ENCODE measurements around the gene ATP2B3. TPM values are rescaled to one million over a fixed set of nuclear protein-coding genes. Genes with fewer than 3 reads are reported as not detected.

Gene ATP2B3
- total and polyA plus RNA-seq, 9 of the 15 experiments (the other 6 are each of a cell fraction or from before 2014, with no cell fraction given), result 0.04 TPM; not detected in 8

GRCh38 chrX:153610836-153611213 is 93.4 kb downstream of the ATP2B3 start (continued):
- TF ChIP-seq TFE3 (CRISPR knock-in tag; IDR thresholded peaks at IDR 0.05), result no peak
- no peak for TF ChIP-seq ARHGAP35 (IDR thresholded peaks at IDR 0.05; ENCODE audit: partially characterized antibody)
- no peak for TF ChIP-seq HDAC1 (IDR thresholded peaks at IDR 0.05)
- no peak for TF ChIP-seq NFATC3 (IDR thresholded peaks at IDR 0.05)
- TF ChIP-seq HMG20B (CRISPR knock-in tag; IDR thresholded peaks at IDR 0.05), result no peak
- no peak for TF ChIP-seq GATA2 (CRISPR knock-in tag; IDR thresholded peaks at IDR 0.05)

- POLR2A ChIA-PET, result interaction anchor here (0.6 kb wide), 1 partner anchor 105 kb away, joined by 3 read pairs; no protein-coding TSS in a partner anchor
- no peak for FAIRE-seq
- TF ChIP-seq RFX5 (IDR thresholded peaks at IDR 0.05; ENCODE audit: low read depth, low read length) (no peak), SLC30A9 (CRISPR knock-in tag; IDR thresholded peaks at IDR 0.05) (no peak), CREB5 (CRISPR knock-in tag; IDR thresholded peaks at IDR 0.05) (no peak), MTF1 (CRISPR knock-in tag; IDR thresholded peaks at IDR 0.05; ENCODE audit: borderline replicate concordance) (no peak), ZNF165 (CRISPR knock-in tag; IDR thresholded peaks at IDR 0.05; ENCODE audit: borderline replicate concordance) (no peak), SUPT5H (IDR thresholded peaks at IDR 0.05) (no peak), MXD1 (CRISPR knock-in tag; IDR thresholded peaks at IDR 0.05; ENCODE audit: borderline replicate concordance, poor library complexity, severe bottlenecking) (no peak), THRAP3 (IDR thresholded peaks at IDR 0.05; ENCODE audit: borderline replicate concordance) (no peak), SIRT6 (IDR thresholded peaks at IDR 0.05; ENCODE audit: low read depth, low read length) (no peak), HNRNPK (IDR thresholded peaks at IDR 0.05; ENCODE audit: low read depth, low read length, poor library complexity, severe bottlenecking) (no peak)
Observed at GRCh38 chrX:153611298-153612095, 94.1 kb downstream of the ATP2B3 start.

More at GRCh38 chrX:153611298-153612095, 94.1 kb downstream of the ATP2B3 start:
- H3K9me1 ChIP-seq (ENCODE audit: control insufficient read depth, insufficient read depth, low read length), result no peaks in the 10 kb centered on the region
- H3K4me2 ChIP-seq (ENCODE audit: insufficient read depth, low read length), result no peak overlapping the region
- H2AFZ ChIP-seq (ENCODE audit: low read depth, low read length), result no peak overlapping the region
- BruUV-seq (replicated peaks), result no TSS peak
- WGBS (ENCODE audit: insufficient coverage, low coverage, missing lambda C conversion rate), result 31% methylated on average over 10 of the region's 14 CpGs
- no peak overlapping the region for H3K27ac ChIP-seq (ENCODE audit: extremely low read depth, low read depth, low read length)
- no peaks in the 10 kb centered on the region for H4K20me1 ChIP-seq (replicated peaks; ENCODE audit: control insufficient read depth, insufficient read depth, low read length)
- no peaks in the 10 kb centered on the region for H3K79me2 ChIP-seq (ENCODE audit: control insufficient read depth, insufficient read depth, low read length)
- no peak overlapping the region; a peak in 1 of 4 replicates for H3K9ac ChIP-seq (ENCODE audit: insufficient read depth in 1 of 2, low read depth in 2 of 2, low read length in 2 of 2)
- peaks cover 0 to 19% of the 10 kb centered on the region in 2 experiments; a peak in 2 of 5 replicates for H3K4me1 ChIP-seq (replicated peaks in 1 of 2; ENCODE audit: control insufficient read depth in 2 of 2, insufficient read depth in 2 of 2, low read length in 2 of 2)
- peaks cover 16 to 42% of the 10 kb centered on the region in 2 experiments for H3K27me3 ChIP-seq (ENCODE audit: control insufficient read depth in 2 of 2, insufficient read depth in 2 of 2, low read length in 2 of 2)
- intact Hi-C loops (cut with micrococcal nuclease), result loop anchor here (2.0 to 5.0 kb wide), 2 partner anchors 36 to 97 kb away; partner anchors contain the start of gene DUSP9
- DNase-seq (ENCODE audit: extremely low read depth in 1 of 4, low spot score in 3 of 4) (no peak), ATAC-seq (no peak)
- no peaks in the 10 kb centered on the region for H3K36me3 ChIP-seq (ENCODE audit: control insufficient read depth, insufficient read depth, low read length)
- H3K9me3 ChIP-seq (replicated peaks; ENCODE audit: control insufficient read depth, insufficient read depth, low read depth, low read length), result no peaks in the 10 kb centered on the region
- H3K4me3 ChIP-seq, result no peak overlapping the region
- CTCF ChIA-PET (ENCODE audit: low intra/inter-chr PET ratio), result interaction anchor here (1.2 kb wide), 1 partner anchor 56 kb away, joined by 3 read pairs; no protein-coding TSS in a partner anchor
- in situ Hi-C loops (cut with MboI), result loop anchor here (5.0 kb wide), 1 partner anchor 56 kb away; no protein-coding TSS in a partner anchor

Data from K562 (cell line).